Activated CD8-positive, alpha-beta memory T cell treated with anti-CD3 and anti-CD28 coated beads, Interleukin-2, amount 50 U/mL, for 1 hour (primary cell): Measurements from ENCODE around the gene SH2D3C.

Experiments used
- DNase-seq: peaks from one replicate; pipeline ENCODE4 v3.0.0-alpha.2; 2020; ENCODE audit errors: extremely low read depth

Gene SH2D3C

DNA sequence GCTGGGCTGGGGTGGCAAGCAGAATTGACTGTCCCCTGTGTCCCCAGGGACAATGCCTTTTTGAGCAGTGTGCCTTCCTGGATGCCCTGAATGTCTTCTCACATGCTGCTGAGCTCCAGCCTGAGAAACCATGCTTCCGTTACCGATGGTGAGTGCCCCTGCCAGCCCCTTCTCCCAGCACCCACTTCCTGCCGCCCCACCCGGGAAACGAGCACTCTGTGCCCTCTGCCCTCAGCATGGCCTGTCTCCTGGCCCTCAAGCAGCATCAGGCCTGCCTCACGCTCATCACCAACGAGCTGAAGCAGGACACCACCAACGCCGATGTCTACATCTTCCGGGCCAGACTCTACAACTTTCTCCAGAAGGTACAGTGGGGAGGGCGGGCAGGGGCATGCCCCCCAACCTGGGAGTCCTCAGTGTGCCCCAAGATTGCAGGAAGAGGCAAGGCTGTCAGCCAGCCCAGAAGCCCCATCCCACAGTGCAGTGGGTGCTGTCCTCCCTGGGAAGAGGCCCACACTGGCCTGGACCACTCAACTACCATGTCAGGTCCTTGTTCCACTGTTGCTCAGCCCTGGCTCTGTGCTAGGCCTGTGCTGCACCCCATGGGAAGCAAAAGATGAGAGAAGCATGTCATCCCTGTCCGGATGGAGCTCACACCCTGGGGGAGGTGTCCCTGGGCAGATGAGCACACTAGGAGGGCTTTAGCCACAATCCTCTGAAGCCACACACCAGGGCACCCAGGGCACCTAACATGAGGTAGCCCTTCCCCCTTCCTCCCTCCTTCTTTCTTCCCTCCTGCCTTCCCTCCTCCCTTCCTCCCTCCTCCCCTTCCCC, 58.2 kb downstream of the SH2D3C start:
- no peak for DNase-seq

DNA sequence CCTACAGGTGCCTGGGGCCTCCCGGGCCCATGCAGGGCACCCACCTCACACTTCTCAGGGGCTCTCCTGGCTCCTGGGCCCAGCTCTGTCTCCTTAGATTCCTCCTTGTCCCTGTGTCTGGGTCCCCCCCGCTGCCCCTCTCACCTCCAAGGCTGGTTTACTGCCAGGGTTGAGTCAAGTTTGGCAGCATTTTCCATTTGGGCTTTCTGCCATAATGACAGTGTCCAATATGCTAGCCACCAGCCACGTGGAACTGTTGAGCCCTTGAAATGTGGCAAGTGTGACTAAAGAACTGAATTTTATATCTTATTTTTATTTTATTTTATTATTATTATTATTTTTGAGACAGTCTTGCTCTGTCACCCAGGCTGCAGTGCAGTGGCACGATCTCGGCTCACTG, 60.7 kb downstream of the SH2D3C start:
- DNase-seq, result no peak

DNA sequence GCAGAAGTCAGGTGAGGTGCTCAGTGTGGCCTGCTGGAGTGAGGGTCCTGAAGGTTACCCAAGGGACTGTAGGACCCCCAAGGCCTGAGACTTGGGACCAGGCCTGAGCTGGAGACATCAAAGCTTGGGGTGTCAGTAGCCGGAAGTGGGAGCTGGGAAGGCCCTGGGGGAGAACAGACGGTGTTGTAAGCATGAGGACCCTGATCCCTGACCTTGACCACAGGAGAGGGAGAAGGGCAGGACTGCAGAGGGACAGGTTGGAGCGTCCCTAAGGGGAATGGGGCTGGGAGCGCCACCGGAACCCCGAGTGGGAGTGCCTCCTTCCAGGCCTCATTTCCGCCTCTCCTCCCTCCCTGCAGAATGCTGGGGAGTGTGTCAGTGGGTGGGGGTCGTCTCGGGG, 62.1 kb downstream of the SH2D3C start:
- no peak for DNase-seq

DNA sequence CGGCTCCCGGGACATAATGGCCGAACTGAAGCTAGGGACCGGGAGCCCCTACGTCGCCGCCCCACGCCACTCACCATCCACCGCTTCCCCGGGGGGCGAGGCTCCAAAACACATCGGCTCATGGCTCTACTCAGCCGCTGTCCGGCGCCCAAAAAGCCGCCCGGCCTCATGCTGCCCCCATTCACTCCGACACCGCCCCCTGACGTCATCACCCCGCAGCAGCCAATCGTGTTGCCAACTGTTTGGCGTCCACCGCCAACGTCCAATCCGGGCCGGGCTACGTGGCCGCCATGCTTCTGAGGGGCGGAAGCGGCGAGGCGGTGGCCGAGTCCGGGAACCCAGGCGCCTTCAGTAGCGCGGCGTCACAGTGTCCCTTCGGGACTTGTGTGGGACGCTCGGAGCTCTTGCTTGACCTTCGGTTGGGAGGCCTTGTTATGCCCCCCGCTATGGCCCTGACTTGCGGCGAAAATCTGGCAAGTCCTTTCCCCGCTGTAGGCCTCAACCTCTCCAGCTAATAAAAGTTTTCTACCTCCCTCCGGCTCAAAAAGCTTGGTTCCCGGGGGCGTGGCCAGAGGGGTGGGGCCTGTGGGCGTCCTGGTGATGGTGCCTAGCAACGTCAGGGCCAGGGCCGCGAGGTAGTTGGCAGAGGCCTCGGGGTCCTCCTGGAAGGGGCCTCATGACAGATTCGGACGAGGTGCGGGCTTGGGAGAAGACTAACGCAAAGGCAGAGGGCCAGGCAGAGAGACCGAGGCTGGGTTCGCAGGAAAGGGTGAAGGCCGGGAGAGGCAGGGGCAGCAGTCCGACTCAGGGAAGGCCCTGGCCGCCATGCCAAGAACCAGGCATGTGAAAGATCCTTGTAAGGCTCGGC, 62.8 kb downstream of the SH2D3C start, which contains the start of the genes PTRH1 and TTC16:
Gene PTRH1, minus strand, starts transcription at position 194 of the 868 bp plus-strand sequence. Its CDS starts 24 bp downstream, at position 170.
Gene TTC16, plus strand, starts transcription at position 610 of the 868 bp plus-strand sequence. Its CDS starts 67 bp downstream, at position 677.
- peak; percentile 90 for DNase-seq

DNA sequence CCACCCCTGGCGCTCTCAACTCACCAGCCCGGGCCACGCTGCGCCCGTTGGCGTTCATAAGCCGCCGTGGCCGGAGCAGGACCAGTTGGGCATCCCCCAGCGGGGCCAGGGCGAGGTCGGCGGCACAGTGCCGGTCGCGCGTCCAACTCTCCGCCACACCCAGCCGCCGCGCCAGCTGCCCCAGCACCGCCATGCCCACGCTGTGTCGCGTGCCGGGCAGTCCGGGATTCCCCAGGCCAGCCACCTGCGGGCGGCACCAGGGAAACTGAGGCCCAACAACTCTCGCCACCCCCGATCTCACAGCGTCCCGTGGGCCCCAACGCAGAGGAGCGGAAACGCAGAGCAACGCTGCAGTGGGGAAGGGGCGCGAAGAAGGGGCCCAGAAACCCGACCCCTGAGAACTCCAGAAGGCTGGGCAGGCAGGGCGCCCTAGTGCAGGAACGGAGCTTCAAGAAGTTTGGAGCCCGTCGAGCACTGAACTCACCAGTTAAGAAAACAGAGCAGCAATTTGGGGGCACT, 63.5 kb downstream of the SH2D3C start:
- DNase-seq, result no peak

DNA sequence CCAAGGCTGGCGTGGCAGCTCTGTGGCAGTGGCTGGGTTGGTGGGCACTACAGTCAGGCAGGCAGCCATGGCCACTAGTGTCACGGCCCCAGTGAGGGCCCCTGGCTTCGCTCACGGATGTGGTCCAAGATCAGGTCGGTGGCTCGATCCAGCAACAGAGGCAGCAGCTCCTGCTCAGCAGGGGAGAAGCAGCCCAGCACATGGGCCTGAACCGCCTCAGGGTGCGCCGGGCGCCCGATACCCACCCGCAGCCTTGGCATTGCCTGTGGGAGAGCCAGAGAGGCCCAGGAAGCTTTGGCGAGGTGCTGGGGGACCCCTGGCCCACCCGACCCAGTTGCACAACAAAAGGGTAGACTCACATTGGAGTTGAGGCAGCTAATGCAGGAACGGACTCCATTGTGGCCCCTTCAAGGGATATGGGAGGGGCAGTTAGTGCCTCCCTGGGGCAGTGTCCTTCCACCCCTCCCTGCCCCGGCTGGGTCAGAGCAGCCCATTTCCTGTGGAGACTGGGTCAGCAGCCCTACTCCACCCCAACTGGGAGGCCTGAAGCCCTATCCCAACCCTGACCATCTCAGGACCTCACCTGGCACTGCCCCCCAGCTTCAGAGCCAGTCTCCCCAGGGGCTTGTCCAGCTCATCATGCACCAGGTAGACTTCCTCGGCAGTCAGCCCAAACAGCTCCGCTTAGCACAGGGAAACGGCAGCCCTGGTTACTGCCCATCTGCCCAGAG, 64.3 kb downstream of the SH2D3C start:
- no peak for DNase-seq

DNA sequence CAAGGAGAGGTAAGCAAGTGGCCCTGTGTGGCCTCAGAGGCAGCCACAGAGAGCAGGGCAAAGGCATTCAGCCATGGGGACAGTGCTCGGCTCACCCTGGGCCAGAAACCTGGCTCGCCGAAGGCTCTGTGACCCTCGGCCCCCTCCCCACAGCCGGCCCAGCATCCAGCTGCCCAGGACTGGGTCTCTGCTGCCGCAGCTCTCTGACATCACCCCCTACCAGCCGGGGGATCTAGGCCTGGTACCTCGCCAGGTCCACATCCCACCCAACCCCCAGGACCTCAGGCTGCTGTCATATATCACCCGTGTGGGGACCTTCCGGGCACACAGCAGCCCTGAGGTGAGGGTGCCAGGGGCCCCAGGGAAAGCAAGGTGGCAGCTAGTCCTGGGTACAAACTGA, 65.6 kb downstream of the SH2D3C start:
- DNase-seq, result no peak

DNA sequence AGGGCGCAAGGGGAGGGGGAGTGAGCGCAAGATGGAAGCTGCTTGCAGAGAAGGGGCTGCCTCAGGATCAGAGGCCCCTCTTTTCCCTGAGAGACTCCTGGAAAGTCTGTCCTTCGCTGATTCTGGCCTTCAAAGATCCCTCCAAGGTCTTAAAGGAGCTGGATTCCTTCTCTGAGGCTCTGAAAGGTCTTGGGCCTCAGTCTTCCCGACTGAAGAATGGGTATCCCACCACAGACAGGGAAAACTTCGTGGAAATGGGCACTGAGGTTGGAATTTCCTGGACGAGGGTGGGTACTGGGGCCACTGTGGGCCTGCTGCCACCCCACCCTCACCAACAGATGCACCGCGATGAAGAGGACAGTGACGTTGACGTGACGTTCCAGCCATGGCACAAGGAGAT, 66.1 kb downstream of the SH2D3C start:
- no peak for DNase-seq

DNA sequence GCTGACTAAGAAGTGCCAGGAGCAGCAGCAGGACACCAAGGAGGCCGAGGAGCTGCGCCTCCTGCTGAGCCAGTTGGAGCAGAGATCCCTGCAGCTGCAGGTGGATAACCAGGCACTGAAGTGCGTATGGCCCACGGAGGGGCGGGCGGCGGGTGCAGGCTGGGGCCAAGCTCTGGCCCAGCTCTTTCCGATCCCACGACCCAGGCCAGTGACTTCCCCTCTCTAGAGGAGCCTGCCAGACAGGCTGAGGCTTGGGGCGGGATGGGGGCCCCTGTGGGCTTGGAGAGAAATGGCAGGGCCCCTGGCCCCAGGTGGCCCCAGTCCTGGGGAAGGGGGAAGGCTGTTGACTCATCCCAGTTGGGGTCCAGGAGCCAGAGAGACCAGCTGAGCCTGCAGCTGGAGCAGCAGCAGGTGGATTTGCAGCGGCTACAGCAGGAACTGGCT, 66.6 kb downstream of the SH2D3C start:
- DNase-seq, result no peak

DNA sequence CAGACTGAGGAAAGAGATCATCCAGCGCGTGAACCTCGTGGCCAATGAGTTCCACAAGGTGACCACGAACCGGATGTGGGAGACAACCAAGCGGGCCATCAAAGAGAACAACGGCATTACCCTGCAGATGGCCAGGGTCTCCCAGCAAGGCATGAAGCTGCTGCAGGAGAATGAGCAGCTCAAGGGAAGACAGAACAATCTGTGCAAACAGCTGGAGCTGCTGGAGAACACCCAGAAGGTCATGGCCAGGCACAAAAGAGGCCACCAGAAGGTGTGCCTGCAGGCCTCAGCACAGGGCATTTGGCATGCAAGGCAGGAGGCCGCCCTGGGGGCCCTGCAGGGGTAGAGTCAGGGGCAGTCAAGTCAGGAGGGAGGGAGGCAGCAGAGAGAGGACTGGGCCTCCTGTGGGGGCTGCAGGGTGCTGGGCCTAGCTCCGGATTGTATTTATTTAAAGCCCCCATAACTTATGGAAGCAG, 67.2 kb downstream of the SH2D3C start:
- DNase-seq, result no peak

DNA sequence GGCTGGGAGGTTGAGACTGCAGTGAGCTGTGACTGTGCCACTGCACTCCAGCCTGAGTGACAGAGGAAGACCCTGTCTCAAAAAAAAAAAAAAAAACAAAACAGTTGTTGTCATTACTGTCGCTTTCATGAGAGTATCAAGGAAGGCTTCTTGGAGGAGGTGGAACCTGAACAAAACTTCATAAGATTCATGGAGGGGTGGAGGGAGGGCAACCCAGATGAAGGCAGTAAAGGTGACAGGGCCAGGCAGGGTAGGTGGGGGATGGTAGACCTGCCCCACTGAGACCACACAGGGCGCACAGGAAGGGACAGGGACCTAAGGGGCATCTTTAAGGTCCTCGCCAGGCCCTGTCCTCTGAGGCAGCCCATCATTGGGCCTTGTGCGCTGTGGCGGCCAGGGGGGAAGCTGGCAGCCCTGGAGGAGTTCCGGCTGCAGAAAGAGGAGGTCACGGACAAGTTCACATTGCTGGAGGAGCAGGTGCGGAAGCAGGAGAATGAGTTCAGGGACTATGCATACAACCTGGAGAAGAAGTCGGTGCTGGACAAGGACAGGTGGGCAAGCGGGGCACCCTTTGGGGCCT, 68.2 kb downstream of the SH2D3C start:
- DNase-seq, result no peak

DNA sequence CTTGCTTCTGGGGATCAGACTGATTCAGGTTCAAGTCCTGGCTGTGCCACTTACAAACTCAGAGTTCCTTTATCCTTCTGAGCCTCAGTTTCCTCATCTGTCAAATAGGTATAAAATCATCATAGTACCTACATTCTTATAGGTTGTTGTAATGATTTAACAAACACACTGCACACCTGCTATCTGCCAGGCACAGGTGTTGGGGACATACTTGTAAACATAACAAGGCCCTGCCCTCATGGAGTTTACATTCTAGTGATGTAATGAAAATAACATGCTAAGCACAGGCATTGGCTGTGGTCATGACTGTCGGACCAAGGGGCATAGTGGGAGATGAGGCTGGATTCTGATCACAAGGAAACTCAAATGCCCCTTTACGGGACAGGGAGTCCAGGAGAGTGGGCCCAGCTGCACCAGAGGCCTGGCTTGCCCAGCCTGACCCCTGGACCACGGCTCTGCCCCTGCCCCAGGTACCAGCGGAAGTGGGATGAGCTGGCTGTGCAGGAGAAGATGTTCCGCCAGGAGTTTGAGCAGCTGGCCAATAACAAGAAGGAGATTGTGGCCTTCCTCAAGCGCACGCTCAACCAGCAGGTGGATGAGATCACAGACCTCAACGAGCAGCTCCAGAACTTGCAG, 69.4 kb downstream of the SH2D3C start:
- no peak for DNase-seq

DNA sequence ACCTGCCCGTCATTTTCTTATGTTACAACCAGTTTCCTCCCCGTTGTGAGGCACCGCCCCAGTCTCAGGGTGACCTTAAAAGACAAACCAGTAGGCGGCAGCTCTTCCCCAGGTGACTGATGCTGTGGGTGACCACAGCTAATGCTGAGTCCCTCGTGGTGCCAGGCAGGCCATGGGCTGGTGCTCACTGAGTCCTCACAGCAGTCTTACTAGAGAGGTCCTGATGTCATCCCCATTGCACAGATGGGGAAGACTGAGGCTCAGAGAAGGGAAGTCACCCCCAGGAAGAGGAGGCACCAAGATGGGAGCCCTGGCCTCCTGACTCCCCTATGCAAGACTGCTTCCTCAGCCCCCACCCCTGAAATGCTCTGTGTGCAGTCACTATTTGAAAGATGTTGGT, 70.7 kb downstream of the SH2D3C start:
- DNase-seq, result no peak

DNA sequence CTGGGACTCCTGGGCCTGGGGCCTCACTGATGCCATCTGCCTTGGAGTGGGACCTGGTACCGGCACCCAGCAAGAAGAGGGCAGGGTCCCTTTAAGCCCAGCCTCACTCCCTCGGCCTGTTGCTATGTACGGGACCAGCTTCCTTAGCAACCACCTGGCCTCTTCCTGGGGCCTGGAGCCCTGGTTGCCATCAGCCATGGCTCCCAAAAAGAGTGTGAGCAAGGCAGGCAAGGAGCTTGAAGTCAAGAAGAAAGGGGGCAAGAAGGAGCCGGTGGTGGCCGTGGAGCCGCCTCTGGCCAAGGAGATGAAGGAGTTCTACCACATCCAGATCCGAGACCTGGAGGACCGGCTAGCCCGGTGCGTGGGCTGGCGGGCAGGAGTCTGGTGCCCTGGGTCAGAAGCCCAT, 71.6 kb downstream of the SH2D3C start, which contains the start of gene CFAP157:
Gene CFAP157, plus strand, starts transcription at position 153 of the 406 bp plus-strand sequence. Its CDS starts 44 bp downstream, at position 197.
- DNase-seq, result no peak

DNA sequence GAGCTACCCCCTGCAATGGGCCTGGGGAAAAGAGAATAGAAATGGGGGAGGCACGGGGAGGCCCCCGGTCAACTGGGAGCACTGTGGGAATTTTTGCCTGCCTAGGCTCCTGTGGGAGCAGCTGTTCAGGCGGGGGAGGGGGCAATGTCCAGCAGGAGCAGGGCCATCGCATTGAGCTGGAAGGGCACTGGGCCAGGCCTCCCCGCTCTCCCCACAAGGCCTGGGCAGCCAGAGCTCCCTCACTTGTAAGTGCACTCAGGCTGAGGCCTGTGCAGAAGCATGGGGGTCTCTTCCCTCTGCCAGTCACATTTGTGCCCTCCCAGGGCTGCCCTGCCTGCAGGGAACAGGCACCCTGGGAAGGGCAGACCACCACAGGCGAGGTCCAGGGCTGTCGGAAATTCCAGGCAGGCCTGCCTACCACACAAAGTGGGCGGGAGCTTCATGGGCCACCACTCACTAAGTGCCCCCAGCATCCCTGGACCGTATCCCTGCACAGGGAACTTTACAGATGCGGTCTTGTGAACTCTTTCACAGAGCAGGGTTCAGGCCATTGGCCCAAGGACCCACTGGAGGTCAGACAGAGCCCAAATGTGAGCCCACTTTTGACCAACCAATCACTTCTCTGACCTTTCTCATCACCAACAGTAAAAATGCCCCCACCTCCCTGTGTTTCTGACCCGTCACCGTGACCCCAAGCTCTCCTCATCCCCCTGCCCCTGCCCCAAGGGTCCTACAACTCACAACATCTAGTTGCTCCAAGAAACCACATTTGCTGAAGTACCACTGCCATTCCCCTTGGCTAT, 72.7 kb downstream of the SH2D3C start:
- no peak for DNase-seq

DNA sequence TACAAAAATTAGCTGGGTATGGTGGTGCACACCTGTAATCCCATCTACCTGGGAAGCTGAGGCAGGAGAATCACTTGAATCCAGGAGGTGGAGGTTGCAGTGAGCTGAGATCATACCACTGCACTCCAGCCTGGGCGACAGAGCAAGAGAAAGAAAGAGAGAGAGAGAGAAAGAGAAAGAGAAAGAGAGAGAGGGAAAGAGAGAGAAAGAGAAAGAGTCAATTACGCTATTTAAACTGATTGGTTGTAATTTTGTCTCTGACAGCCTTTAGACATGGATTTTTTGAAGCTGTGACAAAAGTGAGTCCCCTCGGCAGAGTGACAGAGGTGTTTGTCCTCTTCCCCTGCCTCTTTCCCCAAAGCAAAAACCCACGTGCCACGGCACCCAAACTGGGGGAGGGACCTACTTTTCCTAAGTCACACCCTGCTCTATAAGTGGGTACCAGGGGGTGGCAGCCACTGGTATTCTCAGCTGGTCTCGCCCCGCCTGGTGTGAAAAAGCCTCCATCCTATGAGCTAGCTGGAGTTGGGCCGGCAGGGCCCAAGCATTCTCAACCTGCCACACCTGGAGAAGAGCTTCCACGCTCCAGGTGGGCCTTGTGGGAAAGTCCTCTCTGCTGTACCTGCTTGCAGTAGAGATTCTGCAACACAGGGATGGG, 75.0 kb downstream of the SH2D3C start:
- DNase-seq, result no peak

DNA sequence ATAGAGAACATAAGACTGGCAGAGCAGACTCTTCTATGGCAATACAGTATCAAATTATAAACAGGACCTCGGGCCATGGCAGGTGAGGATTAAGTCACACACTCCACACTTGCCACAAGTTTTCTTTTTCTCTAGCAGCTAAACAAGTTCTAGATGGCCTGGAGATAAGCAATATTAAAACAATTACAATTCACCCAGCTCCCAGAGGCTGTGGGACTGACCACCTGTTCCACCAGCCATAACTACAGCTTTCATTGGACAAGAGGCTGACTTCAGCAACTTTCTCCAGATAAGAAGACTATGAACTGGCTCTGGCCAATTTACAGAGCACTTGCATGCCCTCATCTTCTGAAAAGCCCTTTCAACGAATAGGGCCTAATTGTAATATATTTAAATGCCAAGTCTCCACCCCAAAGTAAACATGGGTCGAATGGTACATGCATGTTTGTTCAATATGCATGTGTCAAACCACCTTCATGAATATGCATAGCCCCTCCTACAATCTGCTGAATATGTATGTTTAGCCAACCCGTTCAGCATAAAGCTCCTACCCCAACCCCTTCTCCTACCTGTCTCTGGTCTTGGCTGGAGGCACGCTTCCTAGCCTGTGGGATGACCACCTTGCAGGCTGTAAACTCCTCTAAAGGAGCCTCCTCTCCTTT, 77.7 kb downstream of the SH2D3C start:
- DNase-seq, result no peak

DNA sequence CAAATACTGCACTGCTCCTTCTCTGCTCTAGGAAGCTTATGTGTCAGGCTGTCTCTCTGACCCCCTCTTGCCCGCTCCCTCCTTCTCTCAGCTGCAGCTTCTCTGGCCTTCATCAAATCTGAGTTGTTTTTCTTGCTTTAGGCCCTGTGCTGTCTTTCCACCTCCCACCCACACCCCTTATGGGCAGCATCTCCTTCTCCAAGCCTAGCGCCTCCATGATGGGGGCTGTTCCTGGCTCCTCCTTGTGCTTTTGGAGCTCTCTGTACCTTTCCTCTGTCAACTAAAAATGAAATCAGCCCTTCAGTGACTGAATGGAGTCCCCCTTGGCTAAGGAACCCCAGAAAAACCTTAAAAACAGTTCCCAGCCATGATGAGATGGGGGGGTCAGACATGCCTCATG, 78.3 kb downstream of the SH2D3C start:
- DNase-seq, result no peak
